Lower leg skin (tissue), 4 donors: ENCODE results near the gene TPPP. TPM values are rescaled to one million over a fixed set of nuclear protein-coding genes. Genes with fewer than 3 reads are reported as not detected.

Experiments
- DNase-seq, 2 donors: peaks; one replicate each; pipeline ENCODE4 v3.0.0-alpha.2; 2019; ENCODE audit warnings: low spot score in 2 of 2
- H3K4me3 ChIP-seq: fragments of 200-600 bp; sonication (generic); 2 replicates; pipeline ENCODE4 v1.5.1; 2017; ENCODE audit warnings: mild to moderate bottlenecking, low read depth; ENCODE audit not compliant: poor library complexity, severe bottlenecking
- POLR2A ChIP-seq, 2 donors: fragments of 450-650 bp; IDR thresholded peaks; one replicate each; pipeline ENCODE4 v1.6.1; 2016 to 2017; ENCODE audit warnings: antibody characterized with exemption in 2 of 2, mild to moderate bottlenecking in 1 of 2, moderate library complexity in 1 of 2
- WGBS, 2 donors: methylation state at CpG; one replicate each; pipeline ENCODE4 v1.1.5; 2018; 5-methylcytosine and 5-hydroxymethylcytosine counted together
- intact Hi-C: fragments of 100-400 bp; cut with DNase I; formaldehyde crosslinking; loops from one replicate; pipeline ENCODE4 v1.15.0; 2023; ENCODE audit warnings: low total_unique reads
- total RNA-seq, 4 donors: library from RNA; depleted of rRNA; stranded (reverse); fragments of >200 nt; gene quantifications; one replicate each; pipeline ENCODE4 v1.1.0, GENCODE V29; 2016
- TF ChIP-seq, protein P1 (sequence below), 3 donors: fragments of 450-650 bp; IDR thresholded peaks; one replicate each; pipeline ENCODE4 v1.5.1; 2016; ENCODE audit warnings: antibody characterized with exemption in 3 of 3, mild to moderate bottlenecking in 3 of 3, moderate library complexity in 2 of 3

Gene TPPP
- total RNA-seq, 4 donors from 2014 or later, result 7.4 to 17.3 (median 10.4) TPM

DNA sequence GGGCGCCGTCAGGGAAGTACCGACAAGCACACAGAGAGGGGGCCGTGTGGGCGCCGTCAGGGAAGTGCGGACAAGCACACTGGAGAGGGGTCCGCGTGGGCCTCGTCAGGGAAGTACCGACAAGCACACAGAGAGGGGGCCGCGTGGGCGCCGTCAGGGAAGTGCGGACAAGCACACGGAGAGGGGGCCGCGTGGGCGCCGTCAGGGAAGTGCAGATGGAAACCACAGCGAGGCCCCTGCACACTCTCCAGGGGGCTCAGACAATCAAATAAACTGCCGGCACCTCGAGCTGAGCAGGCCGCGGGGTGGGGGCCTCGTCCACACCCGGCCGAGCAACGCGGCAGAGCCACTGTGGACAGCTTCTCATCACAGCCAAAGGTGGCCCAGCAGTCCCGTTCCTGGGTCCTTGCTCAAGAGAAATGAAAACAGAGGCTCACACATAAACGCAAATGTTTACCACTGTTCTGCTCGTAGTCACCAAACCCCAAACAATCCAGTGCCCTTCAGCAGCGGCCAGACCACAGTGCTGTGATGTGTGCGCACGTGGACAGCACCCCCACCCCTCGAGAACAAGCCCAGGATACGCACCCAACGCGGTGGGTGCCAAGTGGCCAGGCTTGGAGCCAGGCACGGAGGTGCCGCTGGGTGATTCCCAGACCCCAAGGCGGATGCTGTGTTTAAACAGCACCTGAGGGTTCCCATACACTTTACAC is 24.7 kb downstream of the TPPP start:
- 83 to 91% methylated on average over 37 to 42 of the region's 44 CpGs for WGBS, 2 donors
- no peak overlapping the region for H3K4me3 ChIP-seq
- no peak for DNase-seq
- TF ChIP-seq POLR2A (IDR thresholded peaks at IDR 0.05), result no peak
- TF ChIP-seq, protein P1, sequence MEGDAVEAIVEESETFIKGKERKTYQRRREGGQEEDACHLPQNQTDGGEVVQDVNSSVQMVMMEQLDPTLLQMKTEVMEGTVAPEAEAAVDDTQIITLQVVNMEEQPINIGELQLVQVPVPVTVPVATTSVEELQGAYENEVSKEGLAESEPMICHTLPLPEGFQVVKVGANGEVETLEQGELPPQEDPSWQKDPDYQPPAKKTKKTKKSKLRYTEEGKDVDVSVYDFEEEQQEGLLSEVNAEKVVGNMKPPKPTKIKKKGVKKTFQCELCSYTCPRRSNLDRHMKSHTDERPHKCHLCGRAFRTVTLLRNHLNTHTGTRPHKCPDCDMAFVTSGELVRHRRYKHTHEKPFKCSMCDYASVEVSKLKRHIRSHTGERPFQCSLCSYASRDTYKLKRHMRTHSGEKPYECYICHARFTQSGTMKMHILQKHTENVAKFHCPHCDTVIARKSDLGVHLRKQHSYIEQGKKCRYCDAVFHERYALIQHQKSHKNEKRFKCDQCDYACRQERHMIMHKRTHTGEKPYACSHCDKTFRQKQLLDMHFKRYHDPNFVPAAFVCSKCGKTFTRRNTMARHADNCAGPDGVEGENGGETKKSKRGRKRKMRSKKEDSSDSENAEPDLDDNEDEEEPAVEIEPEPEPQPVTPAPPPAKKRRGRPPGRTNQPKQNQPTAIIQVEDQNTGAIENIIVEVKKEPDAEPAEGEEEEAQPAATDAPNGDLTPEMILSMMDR (IDR thresholded peaks at IDR 0.05), result no peak
- intact Hi-C loops, result no loop called here

DNA sequence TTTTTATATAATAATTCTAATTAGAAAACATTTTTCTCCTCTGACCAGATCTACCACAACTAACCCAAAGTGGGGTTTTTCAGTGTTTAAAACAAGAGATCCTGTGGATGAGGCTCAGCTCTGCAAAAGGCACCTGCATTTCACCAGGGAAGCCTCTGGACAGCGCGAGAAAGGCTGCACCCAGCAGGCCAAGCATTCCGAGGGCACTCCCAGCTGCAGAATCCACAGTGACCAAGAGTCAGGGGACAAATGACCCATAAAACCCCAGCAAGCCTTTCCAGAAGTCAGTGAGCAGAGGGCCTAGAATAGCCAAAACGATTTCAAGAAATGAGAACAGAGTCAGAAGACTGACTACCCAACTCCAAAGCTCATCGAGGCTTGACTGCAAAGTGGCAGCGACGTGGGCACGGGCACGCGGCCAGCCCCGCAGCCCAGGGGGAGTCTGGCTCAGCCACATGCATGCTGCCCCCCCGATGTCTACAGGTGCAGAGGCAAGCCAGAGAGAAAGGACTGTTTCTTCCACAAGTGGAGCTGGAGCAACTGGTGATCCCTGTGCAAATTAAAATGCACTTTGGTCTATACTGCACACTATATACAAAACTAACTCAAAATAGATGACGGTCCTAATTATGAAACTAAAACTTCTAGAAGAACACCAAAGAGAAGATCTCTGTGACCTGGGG is 26.2 kb downstream of the TPPP start:
- DNase-seq, result no peak
- TF ChIP-seq, protein P1 (IDR thresholded peaks at IDR 0.05), result no peak
- no peak for TF ChIP-seq POLR2A (IDR thresholded peaks at IDR 0.05)
- intact Hi-C loops, result no loop called here
- no peak overlapping the region for H3K4me3 ChIP-seq
- WGBS, 2 donors, result 92 to 94% methylated on average over 13 of the region's 13 CpGs

DNA sequence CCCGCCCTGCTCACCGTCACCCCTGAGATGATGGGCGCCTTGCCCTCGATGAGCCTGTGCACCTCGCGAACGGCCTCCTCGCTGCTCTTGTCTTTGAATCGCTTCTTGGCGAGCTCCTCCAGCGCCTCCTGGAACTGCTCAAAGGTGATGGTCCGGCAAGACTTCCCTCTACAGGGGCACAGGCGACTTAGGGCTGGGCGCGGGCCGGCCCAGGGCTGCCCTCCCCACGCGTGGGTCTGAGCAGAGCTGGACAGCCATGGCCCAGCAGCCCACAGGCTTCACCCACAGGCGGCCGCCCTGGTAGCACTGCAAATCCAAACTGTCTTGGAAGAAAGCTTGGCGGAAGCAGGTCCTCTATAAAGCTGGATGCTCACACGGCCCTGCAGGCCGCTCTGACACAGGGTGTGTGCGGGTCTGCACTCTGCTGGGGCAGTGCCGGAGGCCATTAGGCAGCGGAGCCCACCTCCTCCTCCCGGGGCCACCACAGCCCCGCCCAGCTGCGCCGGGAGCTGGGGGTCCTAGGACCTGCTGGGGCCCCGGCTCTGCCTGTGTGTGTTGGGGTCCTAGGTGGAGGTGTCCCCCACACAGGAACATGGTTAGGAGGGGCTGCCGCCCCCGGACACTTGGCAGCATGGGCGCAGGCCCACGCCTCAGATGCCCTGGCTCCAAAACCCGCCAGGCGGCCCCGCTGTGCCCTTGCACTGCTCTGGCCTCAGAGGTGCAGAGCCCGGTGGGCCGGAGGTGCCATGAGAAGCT is 27.0 kb downstream of the TPPP start:
- intact Hi-C loops, result no loop called here
- no peak for DNase-seq
- 88 to 92% methylated on average over 22 to 34 of the region's 40 CpGs for WGBS, 2 donors
- no peak overlapping the region for H3K4me3 ChIP-seq
- TF ChIP-seq, protein P1 (IDR thresholded peaks at IDR 0.05), result no peak
- no peak for TF ChIP-seq POLR2A (IDR thresholded peaks at IDR 0.05)

DNA sequence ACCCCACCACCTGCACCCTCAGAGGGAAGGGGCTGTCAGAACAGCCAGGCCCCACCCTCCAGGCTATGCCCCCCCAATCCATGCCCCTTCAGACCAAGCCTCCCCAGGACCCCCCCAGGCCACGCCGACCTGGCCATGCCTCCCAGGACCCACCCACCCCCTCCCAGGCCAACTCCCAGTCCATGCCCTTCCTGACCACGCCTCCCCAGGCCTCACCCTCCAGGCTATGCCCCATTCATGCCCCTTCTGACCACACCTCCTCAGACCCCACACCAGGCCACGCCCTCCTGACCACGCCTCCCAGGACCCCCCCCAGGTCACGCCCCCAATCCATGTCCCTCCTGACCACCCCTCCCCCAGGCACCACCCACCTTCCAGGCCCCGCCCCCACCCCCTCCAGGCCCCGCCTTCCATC is 27.6 kb downstream of the TPPP start:
- DNase-seq, result no peak
- 74 to 87% methylated on average over 6 to 8 of the region's 8 CpGs for WGBS, 2 donors
- intact Hi-C loops, result no loop called here
- no peak for TF ChIP-seq POLR2A (IDR thresholded peaks at IDR 0.05)
- TF ChIP-seq, protein P1 (IDR thresholded peaks at IDR 0.05), result no peak
- H3K4me3 ChIP-seq, result no peak overlapping the region

DNA sequence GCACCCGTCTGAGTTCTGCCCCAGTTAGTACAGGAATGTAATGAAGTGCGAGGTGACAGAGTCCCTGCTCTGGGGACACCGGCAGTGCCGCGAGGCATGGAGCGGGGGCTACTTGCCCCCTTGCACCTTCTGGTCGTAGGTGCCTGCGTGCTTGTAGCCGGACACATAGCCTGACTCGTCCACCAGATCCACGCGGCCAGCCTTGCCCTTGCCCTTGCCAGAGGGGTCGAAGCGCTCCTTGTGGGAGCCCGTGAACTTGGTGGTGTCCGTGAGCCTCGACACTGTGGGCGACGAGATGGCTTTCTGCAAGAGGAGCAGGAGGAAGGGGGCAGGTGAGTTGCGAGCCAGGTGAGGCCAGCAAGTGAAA is 28.2 kb downstream of the TPPP start:
- intact Hi-C loops, result no loop called here
- DNase-seq, result no peak
- H3K4me3 ChIP-seq, result no peak overlapping the region
- no peak for TF ChIP-seq POLR2A (IDR thresholded peaks at IDR 0.05)
- TF ChIP-seq, protein P1 (IDR thresholded peaks at IDR 0.05), result no peak
- WGBS, 2 donors, result 97 to 99% methylated on average over 18 to 20 of the region's 20 CpGs
